ENCODE data around the gene USP47.
A peak's percentile ranks its signal among the peaks of the same experiment; 100 is the strongest.

The USP47 gene

GRCh38 chr11:11978098-11978637, 136.4 kb downstream of the USP47 start:
- no peak overlapping the region for H3K18ac ChIP-seq (ENCODE audit: low read length)
- H3K14ac ChIP-seq (ENCODE audit: low read length): no peak overlapping the region
- DNase-seq (ENCODE audit: low spot score): no peak
- H3K27ac ChIP-seq (replicated peaks; ENCODE audit: low read length): no peak overlapping the region
- no peak overlapping the region for H3K4me3 ChIP-seq (ENCODE audit: low read length in 2 of 2)
- no peak overlapping the region for H2AK5ac ChIP-seq (ENCODE audit: low read depth, low read length)
- H3K9me3 ChIP-seq (replicated peaks in 1 of 2; ENCODE audit: control insufficient read depth in 2 of 2, insufficient read depth in 1 of 2, low read depth in 1 of 2, low read length in 2 of 2): peaks cover 2 to 5% of the 10 kb centered on the region in 2 donors
- peaks cover 0 to 4% of the 10 kb centered on the region in 2 donors for H3K36me3 ChIP-seq (replicated peaks in 1 of 2; ENCODE audit: control insufficient read depth in 2 of 2, insufficient read depth in 2 of 2, low read length in 2 of 2)
- no peak overlapping the region for H2BK120ac ChIP-seq (ENCODE audit: low read depth, low read length)
- no peak overlapping the region for H3K4ac ChIP-seq (ENCODE audit: low read length)
- no peak overlapping the region for H4K91ac ChIP-seq (ENCODE audit: low read depth, low read length, poor library complexity)
- no CpG with 5 or more reads among the region's 4 CpGs for WGBS, 2 donors (ENCODE audit: extremely low coverage in 2 of 2, insufficient read length in 2 of 2, insufficient replicate concordance in 1 of 2)
- no peak overlapping the region for H2BK5ac ChIP-seq (ENCODE audit: low read length)
- no peak overlapping the region for H2BK15ac ChIP-seq (ENCODE audit: low read length)
- no peak overlapping the region for H2BK12ac ChIP-seq (ENCODE audit: low read length)
- H3K4me1 ChIP-seq (ENCODE audit: control insufficient read depth in 2 of 2, insufficient read depth in 1 of 2, low read depth in 1 of 2, low read length in 2 of 2): peaks cover 24 to 25% of the 10 kb centered on the region in 2 donors
- no peak overlapping the region for H2AFZ ChIP-seq (ENCODE audit: low read length)
- H3K4me2 ChIP-seq (ENCODE audit: insufficient read depth, low read length, poor library complexity, severe bottlenecking): no peak overlapping the region
- H3K23ac ChIP-seq (ENCODE audit: low read depth, low read length, poor library complexity): no peak overlapping the region
- H3K9ac ChIP-seq (ENCODE audit: low read depth, low read length, poor library complexity): no peak overlapping the region
- no peaks in the 10 kb centered on the region for H3K27me3 ChIP-seq (ENCODE audit: control insufficient read depth in 3 of 3, insufficient read depth in 3 of 3, low read depth in 1 of 3, low read length in 3 of 3)
- H4K8ac ChIP-seq (ENCODE audit: low read depth, low read length): no peak overlapping the region
- no peaks in the 10 kb centered on the region for H3K79me1 ChIP-seq (ENCODE audit: low read depth, low read length)

GRCh38 chr11:11978792-11979487, 137.2 kb downstream of the USP47 start:
- Histone ChIP-seq H3K27me3 (ENCODE audit: control insufficient read depth in 3 of 3, insufficient read depth in 3 of 3, low read depth in 1 of 3, low read length in 3 of 3) (no peaks in the 10 kb centered on the region), H2BK120ac (ENCODE audit: low read depth, low read length) (no peak overlapping the region), H3K36me3 (replicated peaks in 1 of 2; ENCODE audit: control insufficient read depth in 2 of 2, insufficient read depth in 2 of 2, low read length in 2 of 2) (peaks cover 0 to 5% of the 10 kb centered on the region in 2 donors), H2BK5ac (ENCODE audit: low read length) (no peak overlapping the region), H3K4me1 (ENCODE audit: control insufficient read depth in 2 of 2, insufficient read depth in 1 of 2, low read depth in 1 of 2, low read length in 2 of 2) (peaks cover 16 to 17% of the 10 kb centered on the region in 2 donors), H3K4me2 (ENCODE audit: insufficient read depth, low read length, poor library complexity, severe bottlenecking) (no peak overlapping the region), H2AK5ac (ENCODE audit: low read depth, low read length) (no peak overlapping the region), H3K27ac (replicated peaks; ENCODE audit: low read length) (no peak overlapping the region), H3K4ac (ENCODE audit: low read length) (no peak overlapping the region), H3K9ac (ENCODE audit: low read depth, low read length, poor library complexity) (no peak overlapping the region), H4K8ac (ENCODE audit: low read depth, low read length) (no peak overlapping the region), H3K23ac (ENCODE audit: low read depth, low read length, poor library complexity) (no peak overlapping the region), H3K18ac (ENCODE audit: low read length) (no peak overlapping the region), H2AFZ (ENCODE audit: low read length) (peak overlapping the region; percentile 70), H2BK15ac (ENCODE audit: low read length) (no peak overlapping the region), H3K79me1 (ENCODE audit: low read depth, low read length) (no peaks in the 10 kb centered on the region), H4K91ac (ENCODE audit: low read depth, low read length, poor library complexity) (no peak overlapping the region), H3K4me3 (ENCODE audit: low read length in 2 of 2) (no peak overlapping the region), H2BK12ac (ENCODE audit: low read length) (no peak overlapping the region), H3K14ac (ENCODE audit: low read length) (no peak overlapping the region), H3K9me3 (replicated peaks in 1 of 2; ENCODE audit: control insufficient read depth in 2 of 2, insufficient read depth in 1 of 2, low read depth in 1 of 2, low read length in 2 of 2) (peaks cover 2 to 5% of the 10 kb centered on the region in 2 donors)
- DNase-seq (ENCODE audit: low spot score): no peak
- WGBS, 2 donors (ENCODE audit: extremely low coverage in 2 of 2, insufficient read length in 2 of 2, insufficient replicate concordance in 1 of 2): no CpG with 5 or more reads among the region's 13 CpGs

- Histone ChIP-seq H3K4me3 (ENCODE audit: low read length in 2 of 2) (no peak overlapping the region), H4K91ac (ENCODE audit: low read depth, low read length, poor library complexity) (no peak overlapping the region), H3K4me2 (ENCODE audit: insufficient read depth, low read length, poor library complexity, severe bottlenecking) (no peak overlapping the region), H3K9me3 (replicated peaks in 1 of 2; ENCODE audit: control insufficient read depth in 2 of 2, insufficient read depth in 1 of 2, low read depth in 1 of 2, low read length in 2 of 2) (peaks cover 2 to 5% of the 10 kb centered on the region in 2 donors), H2AK5ac (ENCODE audit: low read depth, low read length) (no peak overlapping the region), H3K79me1 (ENCODE audit: low read depth, low read length) (no peaks in the 10 kb centered on the region), H2BK120ac (ENCODE audit: low read depth, low read length) (no peak overlapping the region), H3K23ac (ENCODE audit: low read depth, low read length, poor library complexity) (no peak overlapping the region), H3K36me3 (replicated peaks in 1 of 2; ENCODE audit: control insufficient read depth in 2 of 2, insufficient read depth in 2 of 2, low read length in 2 of 2) (peaks cover 0 to 4% of the 10 kb centered on the region in 2 donors), H3K27ac (replicated peaks; ENCODE audit: low read length) (no peak overlapping the region), H2BK5ac (ENCODE audit: low read length) (no peak overlapping the region), H3K4me1 (ENCODE audit: control insufficient read depth in 2 of 2, insufficient read depth in 1 of 2, low read depth in 1 of 2, low read length in 2 of 2) (peaks cover 15 to 16% of the 10 kb centered on the region in 2 donors), H2BK12ac (ENCODE audit: low read length) (peak overlapping the region; percentile 8), H3K4ac (ENCODE audit: low read length) (no peak overlapping the region), H2AFZ (ENCODE audit: low read length) (peak overlapping the region; percentile 70), H3K9ac (ENCODE audit: low read depth, low read length, poor library complexity) (no peak overlapping the region), H3K27me3 (ENCODE audit: control insufficient read depth in 3 of 3, insufficient read depth in 3 of 3, low read depth in 1 of 3, low read length in 3 of 3) (no peaks in the 10 kb centered on the region), H2BK15ac (ENCODE audit: low read length) (no peak overlapping the region), H4K8ac (ENCODE audit: low read depth, low read length) (no peak overlapping the region), H3K14ac (ENCODE audit: low read length) (no peak overlapping the region), H3K18ac (ENCODE audit: low read length) (peak overlapping the region; percentile 60)
- WGBS, 2 donors (ENCODE audit: extremely low coverage in 2 of 2, insufficient read length in 2 of 2, insufficient replicate concordance in 1 of 2): no CpG with 5 or more reads among the region's 8 CpGs
- DNase-seq (ENCODE audit: low spot score): no peak
Measured at GRCh38 chr11:11979488-11980117, 137.8 kb downstream of the USP47 start.

- no CpG with 5 or more reads among the region's 2 CpGs for WGBS, 2 donors (ENCODE audit: extremely low coverage in 2 of 2, insufficient read length in 2 of 2, insufficient replicate concordance in 1 of 2)
- H2BK120ac ChIP-seq (ENCODE audit: low read depth, low read length): no peak overlapping the region
- no peak overlapping the region for H3K27ac ChIP-seq (replicated peaks; ENCODE audit: low read length)
- peak overlapping the region; percentile 70 for H2AFZ ChIP-seq (ENCODE audit: low read length)
- no peak overlapping the region for H2BK12ac ChIP-seq (ENCODE audit: low read length)
- H2AK5ac ChIP-seq (ENCODE audit: low read depth, low read length): no peak overlapping the region
- no peak overlapping the region for H3K4ac ChIP-seq (ENCODE audit: low read length)
- H4K91ac ChIP-seq (ENCODE audit: low read depth, low read length, poor library complexity): no peak overlapping the region
- no peaks in the 10 kb centered on the region for H3K27me3 ChIP-seq (ENCODE audit: control insufficient read depth in 3 of 3, insufficient read depth in 3 of 3, low read depth in 1 of 3, low read length in 3 of 3)
- DNase-seq (ENCODE audit: low spot score): no peak
- no peak overlapping the region for H3K18ac ChIP-seq (ENCODE audit: low read length)
- H2BK15ac ChIP-seq (ENCODE audit: low read length): no peak overlapping the region
- H3K9me3 ChIP-seq (replicated peaks in 1 of 2; ENCODE audit: control insufficient read depth in 2 of 2, insufficient read depth in 1 of 2, low read depth in 1 of 2, low read length in 2 of 2): peaks cover under 1 to 5% of the 10 kb centered on the region in 2 donors
- no peak overlapping the region for H4K8ac ChIP-seq (ENCODE audit: low read depth, low read length)
- H3K36me3 ChIP-seq (replicated peaks in 1 of 2; ENCODE audit: control insufficient read depth in 2 of 2, insufficient read depth in 2 of 2, low read length in 2 of 2): peaks cover 0 to 4% of the 10 kb centered on the region in 2 donors
- H3K79me1 ChIP-seq (ENCODE audit: low read depth, low read length): no peaks in the 10 kb centered on the region
- no peak overlapping the region for H3K9ac ChIP-seq (ENCODE audit: low read depth, low read length, poor library complexity)
- no peak overlapping the region for H2BK5ac ChIP-seq (ENCODE audit: low read length)
- H3K4me3 ChIP-seq (ENCODE audit: low read length in 2 of 2): no peak overlapping the region
- H3K4me1 ChIP-seq (ENCODE audit: control insufficient read depth in 2 of 2, insufficient read depth in 1 of 2, low read depth in 1 of 2, low read length in 2 of 2): peaks cover 15 to 16% of the 10 kb centered on the region in 2 donors
- H3K4me2 ChIP-seq (ENCODE audit: insufficient read depth, low read length, poor library complexity, severe bottlenecking): no peak overlapping the region
- H3K14ac ChIP-seq (ENCODE audit: low read length): no peak overlapping the region
- no peak overlapping the region for H3K23ac ChIP-seq (ENCODE audit: low read depth, low read length, poor library complexity)
Measured at GRCh38 chr11:11980200-11980599, 138.4 kb downstream of the USP47 start.

All from neuronal stem cell (in vitro differentiated cells).